Esophagus squamous epithelium (tissue), 4 donors: ENCODE measurements around the gene MIPOL1.
"Not testable (repeated sequence)": the region's sequence is repeated elsewhere in the genome, so short reads cannot be mapped to it uniquely, and the experiment has no call there.

Source experiments
- POLR2A ChIP-seq, 4 donors: fragments of 450-650 bp; IDR thresholded peaks; one replicate each; pipeline ENCODE4 v1.6.1; 2017; ENCODE audit warnings: antibody characterized with exemption in 4 of 4, mild to moderate bottlenecking in 4 of 4, moderate library complexity in 3 of 4
- TF ChIP-seq, protein P1 (sequence below), 6 experiments: fragments of 450-650 bp in 4 of 6; fragments of 200-600 bp in 2 of 6; sonication (generic) in 2 of 6; IDR thresholded peaks; one replicate each; pipeline ENCODE4 v1.5.1; 2016 to 2019; ENCODE audit warnings: antibody characterized with exemption in 6 of 6, mild to moderate bottlenecking in 4 of 6, moderate library complexity in 4 of 6

- not testable (repeated sequence) for TF ChIP-seq POLR2A (IDR thresholded peaks at IDR 0.05)
- TF ChIP-seq, protein P1, sequence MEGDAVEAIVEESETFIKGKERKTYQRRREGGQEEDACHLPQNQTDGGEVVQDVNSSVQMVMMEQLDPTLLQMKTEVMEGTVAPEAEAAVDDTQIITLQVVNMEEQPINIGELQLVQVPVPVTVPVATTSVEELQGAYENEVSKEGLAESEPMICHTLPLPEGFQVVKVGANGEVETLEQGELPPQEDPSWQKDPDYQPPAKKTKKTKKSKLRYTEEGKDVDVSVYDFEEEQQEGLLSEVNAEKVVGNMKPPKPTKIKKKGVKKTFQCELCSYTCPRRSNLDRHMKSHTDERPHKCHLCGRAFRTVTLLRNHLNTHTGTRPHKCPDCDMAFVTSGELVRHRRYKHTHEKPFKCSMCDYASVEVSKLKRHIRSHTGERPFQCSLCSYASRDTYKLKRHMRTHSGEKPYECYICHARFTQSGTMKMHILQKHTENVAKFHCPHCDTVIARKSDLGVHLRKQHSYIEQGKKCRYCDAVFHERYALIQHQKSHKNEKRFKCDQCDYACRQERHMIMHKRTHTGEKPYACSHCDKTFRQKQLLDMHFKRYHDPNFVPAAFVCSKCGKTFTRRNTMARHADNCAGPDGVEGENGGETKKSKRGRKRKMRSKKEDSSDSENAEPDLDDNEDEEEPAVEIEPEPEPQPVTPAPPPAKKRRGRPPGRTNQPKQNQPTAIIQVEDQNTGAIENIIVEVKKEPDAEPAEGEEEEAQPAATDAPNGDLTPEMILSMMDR (IDR thresholded peaks at IDR 0.05) = not testable (repeated sequence)
Measured at GRCh38 chr14:37205623-37206605, 8.2 kb downstream of the MIPOL1 start.
